Heart right ventricle (tissue), 16 donors: ENCODE data around the gene LITAF. TPM values are rescaled to one million over a fixed set of nuclear protein-coding genes. Genes with fewer than 3 reads are reported as not detected.

ENCODE experiments used
- ATAC-seq, 8 donors: fragments of 200-7000 bp; cut with Tn5 transposase; one replicate each; pipeline ENCODE4 v1.9.1; 2020; ENCODE audit warnings: mild to moderate bottlenecking in 8 of 8, moderate library complexity in 8 of 8, moderate number of reproducible peaks in 1 of 8
- DNase-seq, 2 donors: peaks; one replicate each; pipeline ENCODE4 v3.0.0-alpha.2; 2020
- H3K27ac ChIP-seq, 10 donors: fragments of 200-600 bp; sonication (generic) in 2 of 10; one replicate each; pipeline versions ENCODE4 v1.5.0 to v1.8.0; 2020 to 2022; ENCODE audit warnings: mild to moderate bottlenecking in 3 of 10
- H3K27me3 ChIP-seq, 7 donors: fragments of 200-600 bp; one replicate each; pipeline ENCODE4 v1.8.0; 2021 to 2022; ENCODE audit warnings: mild to moderate bottlenecking in 2 of 7
- H3K36me3 ChIP-seq, 9 donors: fragments of 200-600 bp; sonication (generic) in 1 of 9; one replicate each; pipeline versions ENCODE4 v1.5.0 to v1.8.0; 2020 to 2022; ENCODE audit warnings: mild to moderate bottlenecking in 2 of 9
- H3K4me1 ChIP-seq, 9 donors: fragments of 200-600 bp; sonication (generic) in 1 of 9; one replicate each; pipeline versions ENCODE4 v1.5.0 to v1.8.0; 2020 to 2022; ENCODE audit warnings: mild to moderate bottlenecking in 4 of 9
- H3K4me3 ChIP-seq, 10 donors: fragments of 200-600 bp; sonication (generic) in 2 of 10; one replicate each; pipeline versions ENCODE4 v1.5.0 to v1.8.0; 2020 to 2022; ENCODE audit warnings: mild to moderate bottlenecking in 7 of 10, moderate library complexity in 2 of 10
- H3K9me3 ChIP-seq, 11 donors: fragments of 200-600 bp in 10 of 11; sonication (generic) in 2 of 11; one replicate each; pipeline versions ENCODE4 v1.5.0 to v1.8.0; 2013 to 2022; ENCODE audit warnings: mild to moderate bottlenecking in 2 of 11, control low read depth in 1 of 11, moderate library complexity in 1 of 11
- CTCF ChIP-seq, 9 donors: fragments of 200-600 bp; sonication (generic) in 2 of 9; IDR thresholded peaks; one replicate each; pipeline versions ENCODE4 v1.5.0 to v1.8.0; 2021 to 2022; ENCODE audit warnings: antibody characterized with exemption in 9 of 9, mild to moderate bottlenecking in 5 of 9, moderate library complexity in 1 of 9
- WGBS, 2 donors: extraction: QIAGEN DNeasy Blood & Tissue Kit; methylation state at CpG; one replicate each; pipeline ENCODE4 v1.1.7; 2013; ENCODE audit warnings: inconsistent platforms in 1 of 2; 5-methylcytosine and 5-hydroxymethylcytosine counted together
- intact Hi-C, 10 donors: fragments of 100-400 bp; cut with DNase I; formaldehyde crosslinking; loops; one replicate each; pipeline versions ENCODE4 v1.11.1 to v1.14.2; 2022
- polyA plus RNA-seq, 2 donors: library from polyadenylated mRNA; stranded (reverse); fragments of 200-250 nt; gene quantifications; one replicate each; pipeline ENCODE4 v1.2.3, GENCODE V29; 2013
- total RNA-seq, 10 donors: library from RNA; stranded (reverse); fragmentation: NEBNext Ultra II Directional in 3 of 10; extraction: Animal tissue kit (Norgen Biotek cat#: 25700) in 3 of 10; gene quantifications; one replicate each; pipeline versions ENCODE4 v1.2.1 to v1.2.4, GENCODE V29; 2021 to 2023
- donor health status: Arrhythmogenic right ventricular cardiomyopathy.
- donor health status: ischemic (EF 13 %, LVEDD 7.1; RV severe dilation, severe dysfunction).
- donor health status: healthy with polysubstance abuse.
- donor health status: DM: no; HTN: yes; CAD: no.
- donor health status: DM: no; HTN: no; CAD: no.
- donor health status: ischemic (EF 25% LVEDD 6.9; RV normal size, moderate dysfunction).
- donor health status: ischemic (EF 25% LVEDD 5.7; RV mildly dilated, moderate dysfunction).
- donor health status: healthy.
- donor health status: DM: yes; HTN: yes; CAD: no.
- donor health status: Ischemic cardiomyopathy.
- donor health status: ischemic (EF 35%, LVEDD 5.7; RV mildly dilated, moderate dysfunction).
- donor health status: nonischemic (EF 11% LVEDD 7.7; RV severe dilation, severe dysfunction).
- donor health status: DM: yes; HTN: yes; CAD: no.
- donor health status: PGD.
- donor health status: ischemic (EF 29% LVEDD 5.4; RV normal size, mild dysfunction).
- donor health status: nonischemic (EF 23%, LVEDD 6.1; RV moderate dilation, normal function).

LITAF gene
- total and polyA plus RNA-seq, 12 donors: 13.3 to 96.9 (median 38.2) TPM

GRCh38 chr16:11610580-11610979, 23.9 kb upstream of the LITAF start:
- WGBS, 2 donors: 68 to 76% methylated on average over 6 of the region's 6 CpGs
- TF ChIP-seq CTCF (IDR thresholded peaks at IDR 0.05): no peak
- ATAC-seq: no peak

GRCh38 chr16:11610121-11610505, 23.4 kb upstream of the LITAF start:
- peak overlapping the region in 1 of 10 donors; percentile 10 for H3K27ac ChIP-seq
- peaks cover 0 to 7% (median 0%) of the 10 kb centered on the region in 7 donors for H3K27me3 ChIP-seq
- no peak for ATAC-seq
- H3K4me3 ChIP-seq: no peak overlapping the region
- WGBS, 2 donors: 19 to 21% methylated on average over 9 of the region's 9 CpGs
- H3K36me3 ChIP-seq: no peaks in the 10 kb centered on the region
- no peak for TF ChIP-seq CTCF (IDR thresholded peaks at IDR 0.05)
- no peaks in the 10 kb centered on the region for H3K9me3 ChIP-seq
- intact Hi-C loops: no loop called here
- no peak for DNase-seq
- H3K4me1 ChIP-seq: peaks cover 0 to 63% (median 2%) of the 10 kb centered on the region in 9 donors

More at GRCh38 chr16:11610580-11610979, 23.9 kb upstream of the LITAF start:
- Histone ChIP-seq H3K36me3 (no peaks in the 10 kb centered on the region), H3K27me3 (peaks cover 0 to 7% (median 0%) of the 10 kb centered on the region in 7 donors), H3K4me3 (no peak overlapping the region), H3K9me3 (no peaks in the 10 kb centered on the region), H3K4me1 (peaks cover 0 to 58% (median 0%) of the 10 kb centered on the region in 9 donors), H3K27ac (peak overlapping the region in 1 of 10 donors; percentile 10)
- no peak for DNase-seq
- intact Hi-C loops: no loop called here

GRCh38 chr16:11609474-11610120, 22.9 kb upstream of the LITAF start:
- WGBS, 2 donors: 80 to 81% methylated on average over 14 of the region's 14 CpGs
- no peak for ATAC-seq
- intact Hi-C loops: no loop called here
- H3K4me1 ChIP-seq: peaks cover 0 to 64% (median 5%) of the 10 kb centered on the region in 9 donors
- peak overlapping the region in 1 of 10 donors; percentile 66 for H3K27ac ChIP-seq
- no peaks in the 10 kb centered on the region for H3K36me3 ChIP-seq
- no peak for TF ChIP-seq CTCF (IDR thresholded peaks at IDR 0.05)
- no peak overlapping the region for H3K4me3 ChIP-seq
- no peak for DNase-seq
- H3K9me3 ChIP-seq: no peaks in the 10 kb centered on the region
- peaks cover 0 to 7% (median 0%) of the 10 kb centered on the region in 7 donors for H3K27me3 ChIP-seq

GRCh38 chr16:11605891-11606290, 19.2 kb upstream of the LITAF start:
- no peak for ATAC-seq
- H3K27ac ChIP-seq: peak overlapping the region in 5 of 10 donors; percentile 76 to 90 (median 78)
- no peaks in the 10 kb centered on the region for H3K9me3 ChIP-seq
- H3K36me3 ChIP-seq: no peaks in the 10 kb centered on the region
- peaks cover 0 to 53% (median 12%) of the 10 kb centered on the region in 9 donors for H3K4me1 ChIP-seq
- no peak for TF ChIP-seq CTCF (IDR thresholded peaks at IDR 0.05)
- no peak for DNase-seq
- no peak overlapping the region for H3K4me3 ChIP-seq
- peaks cover 0 to 7% (median 0%) of the 10 kb centered on the region in 7 donors for H3K27me3 ChIP-seq
- 92 to 98% methylated on average over 5 of the region's 5 CpGs for WGBS, 2 donors
- intact Hi-C loops: no loop called here
